Measurements from ENCODE around the gene TPCN2.
"Not testable (repeated sequence)": the region's sequence is repeated elsewhere in the genome, so short reads cannot be mapped to it uniquely, and the experiment has no call there.

DNA sequence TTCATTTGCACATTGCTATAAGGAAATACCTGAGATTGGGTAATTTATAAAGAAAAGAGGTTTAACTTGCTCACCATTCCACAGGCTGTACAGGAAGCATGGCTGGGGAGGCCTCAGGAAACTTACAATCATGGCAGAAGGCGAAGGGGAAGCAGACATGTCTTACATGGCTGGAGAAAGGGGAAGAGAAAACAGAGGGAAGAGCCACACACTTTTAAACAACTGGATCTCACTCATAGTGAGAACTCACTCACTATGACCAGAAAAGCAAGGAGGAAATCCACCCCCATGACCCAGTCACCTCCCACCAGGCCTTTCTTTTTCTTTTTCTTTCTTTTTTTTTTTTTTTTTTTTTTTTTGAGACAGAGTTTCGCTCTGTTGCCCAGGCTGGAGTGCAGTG is 85.5 kb downstream of the TPCN2 start:
- TF ChIP-seq, protein P1, sequence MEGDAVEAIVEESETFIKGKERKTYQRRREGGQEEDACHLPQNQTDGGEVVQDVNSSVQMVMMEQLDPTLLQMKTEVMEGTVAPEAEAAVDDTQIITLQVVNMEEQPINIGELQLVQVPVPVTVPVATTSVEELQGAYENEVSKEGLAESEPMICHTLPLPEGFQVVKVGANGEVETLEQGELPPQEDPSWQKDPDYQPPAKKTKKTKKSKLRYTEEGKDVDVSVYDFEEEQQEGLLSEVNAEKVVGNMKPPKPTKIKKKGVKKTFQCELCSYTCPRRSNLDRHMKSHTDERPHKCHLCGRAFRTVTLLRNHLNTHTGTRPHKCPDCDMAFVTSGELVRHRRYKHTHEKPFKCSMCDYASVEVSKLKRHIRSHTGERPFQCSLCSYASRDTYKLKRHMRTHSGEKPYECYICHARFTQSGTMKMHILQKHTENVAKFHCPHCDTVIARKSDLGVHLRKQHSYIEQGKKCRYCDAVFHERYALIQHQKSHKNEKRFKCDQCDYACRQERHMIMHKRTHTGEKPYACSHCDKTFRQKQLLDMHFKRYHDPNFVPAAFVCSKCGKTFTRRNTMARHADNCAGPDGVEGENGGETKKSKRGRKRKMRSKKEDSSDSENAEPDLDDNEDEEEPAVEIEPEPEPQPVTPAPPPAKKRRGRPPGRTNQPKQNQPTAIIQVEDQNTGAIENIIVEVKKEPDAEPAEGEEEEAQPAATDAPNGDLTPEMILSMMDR (conservative IDR thresholded peaks at IDR 0.05; ENCODE audit: low read depth, low read length), result not testable (repeated sequence)
- TF ChIP-seq EZH2 (IDR thresholded peaks at IDR 0.05; ENCODE audit: borderline replicate concordance, low read depth, low read length, poor library complexity, severe bottlenecking), result not testable (repeated sequence)

All from A673 (cell line).